GM23338 (cell line): ENCODE measurements around the gene SLC2A1. TPM values are rescaled to one million over a fixed set of nuclear protein-coding genes. Genes with fewer than 3 reads are reported as not detected.

Experiments used
- ATAC-seq: fragments of 200-7000 bp; cut with Tn5 transposase; 3 replicates; pipeline ENCODE4 v1.9.1; 2020
- DNase-seq: peaks from one replicate; pipeline ENCODE4 v3.0.0-alpha.2; 2015; ENCODE audit warnings: low spot score
- H2AFZ ChIP-seq: fragments of 200-600 bp; sonication (generic); 2 replicates; pipeline ENCODE4 v1.8.0; 2016; ENCODE audit warnings: antibody characterized with exemption, mild to moderate bottlenecking, moderate library complexity
- H3F3A ChIP-seq: fragments of 200-600 bp; sonication (generic); replicated peaks from 2 replicates; pipeline ENCODE4 v1.8.0; 2017; ENCODE audit warnings: antibody characterized with exemption, mixed run types, low read depth
- H3K27ac ChIP-seq: fragments of 200-600 bp; sonication (generic); 2 replicates; pipeline ENCODE4 v1.6.1; 2016; ENCODE audit warnings: low read depth
- H3K27me3 ChIP-seq: fragments of 200-600 bp; sonication (generic); 2 replicates; pipeline ENCODE4 v1.8.0; 2016; ENCODE audit warnings: mild to moderate bottlenecking, mixed run types, moderate library complexity; ENCODE audit not compliant: insufficient read depth
- H3K36me3 ChIP-seq: fragments of 200-600 bp; sonication (generic); 2 replicates; pipeline ENCODE4 v1.8.0; 2016; ENCODE audit warnings: mild to moderate bottlenecking; ENCODE audit not compliant: insufficient read depth
- H3K4me1 ChIP-seq: fragments of 200-600 bp; sonication (generic); 2 replicates; pipeline ENCODE4 v1.8.0; 2016; ENCODE audit warnings: mild to moderate bottlenecking, moderate library complexity; ENCODE audit not compliant: insufficient read depth
- H3K4me2 ChIP-seq: fragments of 200-600 bp; sonication (generic); 2 replicates; pipeline ENCODE4 v1.7.1; 2017; ENCODE audit warnings: mixed run types
- H3K4me3 ChIP-seq: fragments of 200-600 bp; sonication (generic); 2 replicates; pipeline ENCODE4 v1.6.1; 2016; ENCODE audit warnings: mixed run types
- H3K79me2 ChIP-seq: fragments of 200-600 bp; sonication (generic); replicated peaks from 2 replicates; pipeline ENCODE4 v1.8.0; 2017; ENCODE audit warnings: mild to moderate bottlenecking; ENCODE audit not compliant: insufficient read depth
- H3K9me2 ChIP-seq: fragments of 200-600 bp; sonication (generic); 2 replicates; pipeline ENCODE4 v1.8.0; 2017; ENCODE audit not compliant: insufficient read depth
- H4K20me1 ChIP-seq: fragments of 200-600 bp; sonication (generic); replicated peaks from 2 replicates; pipeline ENCODE4 v1.8.0; 2017; ENCODE audit warnings: mild to moderate bottlenecking; ENCODE audit not compliant: insufficient read depth
- H3K27ac Mint-ChIP-seq: 2 replicates; pipeline ENCODE4 v1.8.0; 2020; ENCODE audit warnings: inconsistent platforms, mild to moderate bottlenecking, moderate library complexity, mixed read lengths
- H3K27me3 Mint-ChIP-seq: 3 replicates; pipeline ENCODE4 v1.8.0; 2022; ENCODE audit warnings: low read depth, mild to moderate bottlenecking, moderate library complexity, mixed read lengths, inconsistent platforms; ENCODE audit not compliant: insufficient read depth, poor library complexity
- H3K36me3 Mint-ChIP-seq: 3 replicates; pipeline ENCODE4 v1.8.0; 2021; ENCODE audit warnings: low read depth, mild to moderate bottlenecking, inconsistent platforms, moderate library complexity, mixed read lengths
- H3K4me1 Mint-ChIP-seq: 3 replicates; pipeline ENCODE4 v1.8.0; 2020; ENCODE audit warnings: mild to moderate bottlenecking, inconsistent platforms, mixed read lengths
- H3K4me3 Mint-ChIP-seq: 3 replicates; pipeline ENCODE4 v1.8.0; 2021; ENCODE audit warnings: moderate library complexity, mild to moderate bottlenecking, inconsistent platforms, mixed read lengths
- H3K9me3 Mint-ChIP-seq: 3 replicates; pipeline ENCODE4 v1.8.0; 2020; ENCODE audit warnings: moderate library complexity, mild to moderate bottlenecking, inconsistent platforms, mixed read lengths
- CREB1 ChIP-seq: fragments of 250-450 bp; sonication (Bioruptor Pico); IDR thresholded peaks from 2 replicates; pipeline ENCODE4 v1.5.0; 2020; ENCODE audit warnings: low read depth, mild to moderate bottlenecking, moderate library complexity
- EZH2 ChIP-seq: fragments of 200-600 bp; sonication (generic); IDR thresholded peaks from one replicate; pipeline ENCODE4 v1.8.0; 2017; ENCODE audit warnings: antibody characterized with exemption, mild to moderate bottlenecking, low read depth; ENCODE audit not compliant: unreplicated experiment
- EZH2phosphoT487 ChIP-seq: fragments of 200-600 bp; sonication (generic); IDR thresholded peaks from one replicate; pipeline ENCODE4 v1.8.1; 2018; ENCODE audit warnings: antibody characterized with exemption; ENCODE audit not compliant: unreplicated experiment
- JUNB ChIP-seq: IDR thresholded peaks from one replicate; pipeline ENCODE4 v1.6.1; 2016; ENCODE audit warnings: antibody characterized with exemption; ENCODE audit not compliant: unreplicated experiment
- NANOG ChIP-seq: IDR thresholded peaks from 2 replicates; pipeline ENCODE4 v1.6.1; 2016; ENCODE audit warnings: antibody characterized with exemption, borderline replicate concordance
- POLR2AphosphoS5 ChIP-seq: IDR thresholded peaks from 2 replicates; pipeline ENCODE4 v1.6.1; 2016; ENCODE audit warnings: antibody characterized with exemption, low read depth
- STAT1 ChIP-seq: IDR thresholded peaks from one replicate; pipeline ENCODE4 v1.6.1; 2016; ENCODE audit warnings: antibody characterized with exemption; ENCODE audit not compliant: unreplicated experiment
- ZNF114 ChIP-seq: fragments of 250-450 bp; sonication (Bioruptor Pico); IDR thresholded peaks from 2 replicates; pipeline ENCODE4 v1.5.0; 2020; ENCODE audit warnings: mild to moderate bottlenecking, moderate library complexity
- ZNF331 ChIP-seq: fragments of 250-450 bp; sonication (Bioruptor Pico); IDR thresholded peaks from 2 replicates; pipeline ENCODE4 v1.5.0; 2020; ENCODE audit warnings: low read depth, mild to moderate bottlenecking, moderate library complexity
- polyA plus RNA-seq: library from polyadenylated mRNA; unstranded; fragments of >200 nt; fragmentation: Nextera tagmentation; extraction: Ambion mirVana; gene quantifications from 2 replicates; pipeline ENCODE4 v1.2.1, GENCODE V29; 2016
- total RNA-seq: library from RNA; depleted of rRNA; stranded (reverse); fragments of >200 nt; shearing (Covaris generic); gene quantifications from 2 replicates; pipeline ENCODE4 v1.2.3, GENCODE V29; 2014
- TF ChIP-seq, protein P1 (sequence below): fragments of 250-450 bp; sonication (Bioruptor Pico); IDR thresholded peaks from 2 replicates; pipeline ENCODE4 v1.5.0; 2020; ENCODE audit warnings: mild to moderate bottlenecking, moderate library complexity
- TF ChIP-seq, protein P2 (sequence below), 2 experiments: fragments of 200-600 bp in 1 of 2; sonication (generic) in 1 of 2; conservative IDR thresholded peaks; 2 replicates each; pipeline versions ENCODE4 v1.5.1 to v1.6.1; 2016 to 2017; ENCODE audit warnings: antibody characterized with exemption in 2 of 2, low read depth in 2 of 2, mild to moderate bottlenecking in 2 of 2, moderate library complexity in 1 of 2
- TF ChIP-seq, protein P3 (sequence below): IDR thresholded peaks from 2 replicates; pipeline ENCODE4 v1.6.1; 2016; ENCODE audit warnings: antibody characterized with exemption
- TF ChIP-seq, protein P4 (sequence below): IDR thresholded peaks from one replicate; pipeline ENCODE4 v1.6.1; 2018; ENCODE audit warnings: antibody characterized with exemption; ENCODE audit not compliant: unreplicated experiment

The SLC2A1 gene
- total and polyA plus RNA-seq, 2 experiments from 2014 or later = 66.1 to 305 TPM

DNA sequence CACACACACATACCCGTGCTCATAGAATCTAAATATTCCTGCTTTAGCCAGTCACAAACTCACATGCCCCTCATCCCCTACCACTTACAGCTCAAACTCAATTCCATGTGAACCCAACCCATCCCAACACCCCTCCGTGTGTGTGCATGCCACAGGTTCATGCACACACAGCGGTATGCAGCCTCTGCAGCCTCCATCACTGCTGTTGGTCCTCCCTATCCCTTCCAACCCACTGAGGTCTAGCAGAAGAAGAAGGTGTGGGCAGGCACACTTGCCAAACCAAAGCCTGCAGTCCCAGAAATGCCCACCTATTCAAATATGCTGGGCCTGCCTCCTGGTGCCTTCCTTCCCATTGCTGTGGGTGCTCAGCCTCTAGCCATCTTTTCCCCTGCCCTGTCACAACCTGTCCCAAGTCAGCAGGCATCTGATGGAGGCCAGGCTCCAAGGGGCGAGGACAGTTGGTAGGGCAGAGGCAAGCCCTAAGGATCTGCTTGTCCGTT is 26.2 kb downstream of the SLC2A1 start:
- DNase-seq = no peak
- H3K36me3 Mint-ChIP-seq = peaks cover 90% of the 10 kb centered on the region
- H3K9me3 Mint-ChIP-seq = no peaks in the 10 kb centered on the region

More for the DNA sequence above, 26.2 kb downstream of the SLC2A1 start:
- H3F3A ChIP-seq = peaks cover 52% of the 10 kb centered on the region
- ATAC-seq = no peak
- Mint-ChIP-seq H3K4me1 (peaks cover 61% of the 10 kb centered on the region), H3K27ac (peak overlapping the region; percentile 66; the same call in 1 of the 2 replicates), H3K27me3 (peaks cover 24% of the 10 kb centered on the region), H3K4me3 (no peak overlapping the region)
- no peak overlapping the region for H3K4me2 ChIP-seq
- H3K4me1 ChIP-seq = peaks cover 40% of the 10 kb centered on the region
- peaks cover 43% of the 10 kb centered on the region for H3K36me3 ChIP-seq
- H3K27ac ChIP-seq = peak overlapping the region; percentile 88
- no peaks in the 10 kb centered on the region for H3K9me2 ChIP-seq
- no peaks in the 10 kb centered on the region for H3K27me3 ChIP-seq
- peaks cover 48% of the 10 kb centered on the region for H4K20me1 ChIP-seq
- peaks cover 53% of the 10 kb centered on the region for H3K79me2 ChIP-seq
- H3K4me3 ChIP-seq = no peak overlapping the region
- H2AFZ ChIP-seq = no peak overlapping the region
- TF ChIP-seq JUNB = no peak
- TF ChIP-seq, protein P1, sequence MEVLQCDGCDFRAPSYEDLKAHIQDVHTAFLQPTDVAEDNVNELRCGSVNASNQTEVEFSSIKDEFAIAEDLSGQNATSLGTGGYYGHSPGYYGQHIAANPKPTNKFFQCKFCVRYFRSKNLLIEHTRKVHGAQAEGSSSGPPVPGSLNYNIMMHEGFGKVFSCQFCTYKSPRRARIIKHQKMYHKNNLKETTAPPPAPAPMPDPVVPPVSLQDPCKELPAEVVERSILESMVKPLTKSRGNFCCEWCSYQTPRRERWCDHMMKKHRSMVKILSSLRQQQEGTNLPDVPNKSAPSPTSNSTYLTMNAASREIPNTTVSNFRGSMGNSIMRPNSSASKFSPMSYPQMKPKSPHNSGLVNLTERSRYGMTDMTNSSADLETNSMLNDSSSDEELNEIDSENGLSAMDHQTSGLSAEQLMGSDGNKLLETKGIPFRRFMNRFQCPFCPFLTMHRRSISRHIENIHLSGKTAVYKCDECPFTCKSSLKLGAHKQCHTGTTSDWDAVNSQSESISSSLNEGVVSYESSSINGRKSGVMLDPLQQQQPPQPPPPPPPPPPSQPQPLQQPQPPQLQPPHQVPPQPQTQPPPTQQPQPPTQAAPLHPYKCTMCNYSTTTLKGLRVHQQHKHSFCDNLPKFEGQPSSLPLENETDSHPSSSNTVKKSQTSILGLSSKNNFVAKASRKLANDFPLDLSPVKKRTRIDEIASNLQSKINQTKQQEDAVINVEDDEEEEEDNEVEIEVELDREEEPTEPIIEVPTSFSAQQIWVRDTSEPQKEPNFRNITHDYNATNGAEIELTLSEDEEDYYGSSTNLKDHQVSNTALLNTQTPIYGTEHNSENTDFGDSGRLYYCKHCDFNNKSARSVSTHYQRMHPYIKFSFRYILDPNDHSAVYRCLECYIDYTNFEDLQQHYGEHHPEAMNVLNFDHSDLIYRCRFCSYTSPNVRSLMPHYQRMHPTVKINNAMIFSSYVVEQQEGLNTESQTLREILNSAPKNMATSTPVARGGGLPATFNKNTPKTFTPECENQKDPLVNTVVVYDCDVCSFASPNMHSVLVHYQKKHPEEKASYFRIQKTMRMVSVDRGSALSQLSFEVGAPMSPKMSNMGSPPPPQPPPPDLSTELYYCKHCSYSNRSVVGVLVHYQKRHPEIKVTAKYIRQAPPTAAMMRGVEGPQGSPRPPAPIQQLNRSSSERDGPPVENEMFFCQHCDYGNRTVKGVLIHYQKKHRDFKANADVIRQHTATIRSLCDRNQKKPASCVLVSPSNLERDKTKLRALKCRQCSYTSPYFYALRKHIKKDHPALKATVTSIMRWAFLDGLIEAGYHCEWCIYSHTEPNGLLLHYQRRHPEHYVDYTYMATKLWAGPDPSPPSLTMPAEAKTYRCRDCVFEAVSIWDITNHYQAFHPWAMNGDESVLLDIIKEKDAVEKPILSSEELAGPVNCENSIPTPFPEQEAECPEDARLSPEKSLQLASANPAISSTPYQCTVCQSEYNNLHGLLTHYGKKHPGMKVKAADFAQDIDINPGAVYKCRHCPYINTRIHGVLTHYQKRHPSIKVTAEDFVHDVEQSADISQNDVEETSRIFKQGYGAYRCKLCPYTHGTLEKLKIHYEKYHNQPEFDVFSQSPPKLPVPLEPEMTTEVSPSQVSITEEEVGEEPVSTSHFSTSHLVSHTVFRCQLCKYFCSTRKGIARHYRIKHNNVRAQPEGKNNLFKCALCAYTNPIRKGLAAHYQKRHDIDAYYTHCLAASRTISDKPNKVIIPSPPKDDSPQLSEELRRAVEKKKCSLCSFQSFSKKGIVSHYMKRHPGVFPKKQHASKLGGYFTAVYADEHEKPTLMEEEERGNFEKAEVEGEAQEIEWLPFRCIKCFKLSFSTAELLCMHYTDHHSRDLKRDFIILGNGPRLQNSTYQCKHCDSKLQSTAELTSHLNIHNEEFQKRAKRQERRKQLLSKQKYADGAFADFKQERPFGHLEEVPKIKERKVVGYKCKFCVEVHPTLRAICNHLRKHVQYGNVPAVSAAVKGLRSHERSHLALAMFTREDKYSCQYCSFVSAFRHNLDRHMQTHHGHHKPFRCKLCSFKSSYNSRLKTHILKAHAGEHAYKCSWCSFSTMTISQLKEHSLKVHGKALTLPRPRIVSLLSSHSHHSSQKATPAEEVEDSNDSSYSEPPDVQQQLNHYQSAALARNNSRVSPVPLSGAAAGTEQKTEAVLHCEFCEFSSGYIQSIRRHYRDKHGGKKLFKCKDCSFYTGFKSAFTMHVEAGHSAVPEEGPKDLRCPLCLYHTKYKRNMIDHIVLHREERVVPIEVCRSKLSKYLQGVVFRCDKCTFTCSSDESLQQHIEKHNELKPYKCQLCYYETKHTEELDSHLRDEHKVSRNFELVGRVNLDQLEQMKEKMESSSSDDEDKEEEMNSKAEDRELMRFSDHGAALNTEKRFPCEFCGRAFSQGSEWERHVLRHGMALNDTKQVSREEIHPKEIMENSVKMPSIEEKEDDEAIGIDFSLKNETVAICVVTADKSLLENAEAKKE (CRISPR knock-in tag) = no peak
- no peak for TF ChIP-seq STAT1
- TF ChIP-seq, protein P2, sequence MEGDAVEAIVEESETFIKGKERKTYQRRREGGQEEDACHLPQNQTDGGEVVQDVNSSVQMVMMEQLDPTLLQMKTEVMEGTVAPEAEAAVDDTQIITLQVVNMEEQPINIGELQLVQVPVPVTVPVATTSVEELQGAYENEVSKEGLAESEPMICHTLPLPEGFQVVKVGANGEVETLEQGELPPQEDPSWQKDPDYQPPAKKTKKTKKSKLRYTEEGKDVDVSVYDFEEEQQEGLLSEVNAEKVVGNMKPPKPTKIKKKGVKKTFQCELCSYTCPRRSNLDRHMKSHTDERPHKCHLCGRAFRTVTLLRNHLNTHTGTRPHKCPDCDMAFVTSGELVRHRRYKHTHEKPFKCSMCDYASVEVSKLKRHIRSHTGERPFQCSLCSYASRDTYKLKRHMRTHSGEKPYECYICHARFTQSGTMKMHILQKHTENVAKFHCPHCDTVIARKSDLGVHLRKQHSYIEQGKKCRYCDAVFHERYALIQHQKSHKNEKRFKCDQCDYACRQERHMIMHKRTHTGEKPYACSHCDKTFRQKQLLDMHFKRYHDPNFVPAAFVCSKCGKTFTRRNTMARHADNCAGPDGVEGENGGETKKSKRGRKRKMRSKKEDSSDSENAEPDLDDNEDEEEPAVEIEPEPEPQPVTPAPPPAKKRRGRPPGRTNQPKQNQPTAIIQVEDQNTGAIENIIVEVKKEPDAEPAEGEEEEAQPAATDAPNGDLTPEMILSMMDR (conservative IDR thresholded peaks at IDR 0.05; ENCODE audit: low read depth in 2 of 2) = no peak
- TF ChIP-seq, protein P3, sequence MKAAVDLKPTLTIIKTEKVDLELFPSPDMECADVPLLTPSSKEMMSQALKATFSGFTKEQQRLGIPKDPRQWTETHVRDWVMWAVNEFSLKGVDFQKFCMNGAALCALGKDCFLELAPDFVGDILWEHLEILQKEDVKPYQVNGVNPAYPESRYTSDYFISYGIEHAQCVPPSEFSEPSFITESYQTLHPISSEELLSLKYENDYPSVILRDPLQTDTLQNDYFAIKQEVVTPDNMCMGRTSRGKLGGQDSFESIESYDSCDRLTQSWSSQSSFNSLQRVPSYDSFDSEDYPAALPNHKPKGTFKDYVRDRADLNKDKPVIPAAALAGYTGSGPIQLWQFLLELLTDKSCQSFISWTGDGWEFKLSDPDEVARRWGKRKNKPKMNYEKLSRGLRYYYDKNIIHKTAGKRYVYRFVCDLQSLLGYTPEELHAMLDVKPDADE = no peak
- TF ChIP-seq NANOG = no peak
- TF ChIP-seq EZH2phosphoT487 = no peak
- no peak for TF ChIP-seq CREB1 (CRISPR knock-in tag)
- no peak for TF ChIP-seq POLR2AphosphoS5
- TF ChIP-seq ZNF331 = no peak
- TF ChIP-seq, protein P4, sequence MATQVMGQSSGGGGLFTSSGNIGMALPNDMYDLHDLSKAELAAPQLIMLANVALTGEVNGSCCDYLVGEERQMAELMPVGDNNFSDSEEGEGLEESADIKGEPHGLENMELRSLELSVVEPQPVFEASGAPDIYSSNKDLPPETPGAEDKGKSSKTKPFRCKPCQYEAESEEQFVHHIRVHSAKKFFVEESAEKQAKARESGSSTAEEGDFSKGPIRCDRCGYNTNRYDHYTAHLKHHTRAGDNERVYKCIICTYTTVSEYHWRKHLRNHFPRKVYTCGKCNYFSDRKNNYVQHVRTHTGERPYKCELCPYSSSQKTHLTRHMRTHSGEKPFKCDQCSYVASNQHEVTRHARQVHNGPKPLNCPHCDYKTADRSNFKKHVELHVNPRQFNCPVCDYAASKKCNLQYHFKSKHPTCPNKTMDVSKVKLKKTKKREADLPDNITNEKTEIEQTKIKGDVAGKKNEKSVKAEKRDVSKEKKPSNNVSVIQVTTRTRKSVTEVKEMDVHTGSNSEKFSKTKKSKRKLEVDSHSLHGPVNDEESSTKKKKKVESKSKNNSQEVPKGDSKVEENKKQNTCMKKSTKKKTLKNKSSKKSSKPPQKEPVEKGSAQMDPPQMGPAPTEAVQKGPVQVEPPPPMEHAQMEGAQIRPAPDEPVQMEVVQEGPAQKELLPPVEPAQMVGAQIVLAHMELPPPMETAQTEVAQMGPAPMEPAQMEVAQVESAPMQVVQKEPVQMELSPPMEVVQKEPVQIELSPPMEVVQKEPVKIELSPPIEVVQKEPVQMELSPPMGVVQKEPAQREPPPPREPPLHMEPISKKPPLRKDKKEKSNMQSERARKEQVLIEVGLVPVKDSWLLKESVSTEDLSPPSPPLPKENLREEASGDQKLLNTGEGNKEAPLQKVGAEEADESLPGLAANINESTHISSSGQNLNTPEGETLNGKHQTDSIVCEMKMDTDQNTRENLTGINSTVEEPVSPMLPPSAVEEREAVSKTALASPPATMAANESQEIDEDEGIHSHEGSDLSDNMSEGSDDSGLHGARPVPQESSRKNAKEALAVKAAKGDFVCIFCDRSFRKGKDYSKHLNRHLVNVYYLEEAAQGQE = no peak
- TF ChIP-seq ZNF114 (CRISPR knock-in tag) = no peak
- no peak for TF ChIP-seq EZH2
